Heart left ventricle (tissue), 11 donors: ENCODE data around the gene PSMG3. TPM values are rescaled to one million over a fixed set of nuclear protein-coding genes. Genes with fewer than 3 reads are reported as not detected.

Source experiments
- polyA plus RNA-seq, 2 donors: library from polyadenylated mRNA; stranded (reverse); fragments of 200-250 nt; gene quantifications; one replicate each; pipeline ENCODE4 v1.2.3, GENCODE V29; 2013
- total RNA-seq, 9 donors: library from RNA; depleted of rRNA in 2 of 9; stranded (reverse); fragments of >200 nt in 2 of 9; fragmentation: NEBNext Ultra II Directional in 3 of 9; extraction: Animal tissue kit (Norgen Biotek cat#: 25700) in 3 of 9; gene quantifications; one replicate each; pipeline versions ENCODE4 v1.1.0 to v1.2.4, GENCODE V29; 2016 to 2023
- donor health status: ischemic (EF 13 %, LVEDD 7.1; RV severe dilation, severe dysfunction).
- donor health status: healthy with polysubstance abuse.
- donor health status: DM: no; HTN: yes; CAD: no.
- donor health status: DM: no; HTN: no; CAD: no.
- donor health status: ischemic (EF 25% LVEDD 5.7; RV mildly dilated, moderate dysfunction).
- donor health status: healthy.
- donor health status: DM: yes; HTN: yes; CAD: no.
- donor health status: PGD.
- donor health status: nonischemic (EF 23%, LVEDD 6.1; RV moderate dilation, normal function).

PSMG3 gene
- total and polyA plus RNA-seq, 11 donors = 7.3 to 36.5 (median 13.8) TPM

Other genes starting within 250 kb of the PSMG3 start
- 10 to 100 TPM in 2 of 9 donors, 1 to 10 TPM in 7; 2.5 to 18.3 (median 7.3) TPM for gene MICALL2, start 110.6 kb downstream of the PSMG3 start, total RNA-seq
- gene MICALL2, start 110.6 kb downstream of the PSMG3 start, polyA plus RNA-seq = 10 to 100 TPM; 10.9 to 12.6 TPM
- gene INTS1, start 65.6 kb downstream of the PSMG3 start, total RNA-seq = 10 to 100 TPM; 35.5 to 67.4 (median 45.3) TPM
- 10 to 100 TPM; 41.9 to 46.0 TPM for gene INTS1, start 65.6 kb downstream of the PSMG3 start, polyA plus RNA-seq
- gene MAFK, start 39.3 kb downstream of the PSMG3 start, total RNA-seq = 100 to 1,000 TPM in 5 of 9 donors, 10 to 100 TPM in 4; 34.3 to 138 (median 121) TPM
- gene MAFK, start 39.3 kb downstream of the PSMG3 start, polyA plus RNA-seq = 100 to 1,000 TPM in 1 of 2 donors, 10 to 100 TPM in 1; 94.8 to 165 TPM
- gene TMEM184A, start 13.8 kb downstream of the PSMG3 start, total RNA-seq = under 1 TPM; 0.19 to 0.85 (median 0.47) TPM
- under 1 TPM; 0.19 to 0.99 TPM for gene TMEM184A, start 13.8 kb downstream of the PSMG3 start, polyA plus RNA-seq
- gene ELFN1, start 100.2 kb upstream of the PSMG3 start, total RNA-seq = 10 to 100 TPM in 1 of 9 donors, 1 to 10 TPM in 8; 3.8 to 18.6 (median 6.8) TPM
- 1 to 10 TPM; 2.6 to 5.9 TPM for gene ELFN1, start 100.2 kb upstream of the PSMG3 start, polyA plus RNA-seq